Measurements from ENCODE around the gene TESK2.

- no peak for TF ChIP-seq CTCF (IDR thresholded peaks at IDR 0.05)
- TF ChIP-seq EZH2phosphoT487 (IDR thresholded peaks at IDR 0.05), result no peak
Measured at GRCh38 chr1:45446530-45446929, 44.4 kb downstream of the TESK2 start.
